H1 (cell line): ENCODE results near the gene FHDC1.

Experiments used
- EP300 ChIP-seq, 2 experiments: IDR thresholded peaks; 1 replicate in 1 of 2; 2 replicates in 1 of 2; pipeline ENCODE4 v1.6.1; 2011 to 2012; ENCODE audit warnings: low read depth in 2 of 2, low read length in 2 of 2, mild to moderate bottlenecking in 2 of 2, borderline replicate concordance in 1 of 2, inconsistent platforms in 1 of 2, moderate library complexity in 1 of 2
- GTF2F1 ChIP-seq: IDR thresholded peaks from 2 replicates; pipeline ENCODE4 v1.6.1; 2012; ENCODE audit warnings: low read depth, low read length, improper control_type of control experiment, borderline replicate concordance
- POLR2AphosphoS5 ChIP-seq: IDR thresholded peaks from 2 replicates; pipeline ENCODE4 v1.6.1; 2011; ENCODE audit warnings: low read depth, low read length
- RAD21 ChIP-seq, 2 experiments: IDR thresholded peaks in 1 of 2; conservative IDR thresholded peaks in 1 of 2; 2 replicates each; pipeline ENCODE4 v1.6.1; 2011; ENCODE audit warnings: low read depth in 2 of 2, low read length in 2 of 2, improper control_type of control experiment in 1 of 2, inconsistent platforms in 1 of 2, mild to moderate bottlenecking in 1 of 2, moderate library complexity in 1 of 2
- TF ChIP-seq, protein P1 (sequence below), 3 experiments: IDR thresholded peaks; 1 replicate in 2 of 3; 2 replicates in 1 of 3; pipeline versions ENCODE4 v1.5.1 to v1.6.1; 2011; ENCODE audit warnings: low read length in 3 of 3, mild to moderate bottlenecking in 3 of 3, inconsistent platforms in 2 of 3, low read depth in 1 of 3, moderate library complexity in 1 of 3; ENCODE audit not compliant: insufficient read depth in 1 of 3; ENCODE audit errors: control extremely low read depth in 1 of 3
- TF ChIP-seq, protein P2 (sequence below): IDR thresholded peaks from 2 replicates; pipeline ENCODE4 v1.6.1; 2012; ENCODE audit warnings: low read length, inconsistent platforms

DNA sequence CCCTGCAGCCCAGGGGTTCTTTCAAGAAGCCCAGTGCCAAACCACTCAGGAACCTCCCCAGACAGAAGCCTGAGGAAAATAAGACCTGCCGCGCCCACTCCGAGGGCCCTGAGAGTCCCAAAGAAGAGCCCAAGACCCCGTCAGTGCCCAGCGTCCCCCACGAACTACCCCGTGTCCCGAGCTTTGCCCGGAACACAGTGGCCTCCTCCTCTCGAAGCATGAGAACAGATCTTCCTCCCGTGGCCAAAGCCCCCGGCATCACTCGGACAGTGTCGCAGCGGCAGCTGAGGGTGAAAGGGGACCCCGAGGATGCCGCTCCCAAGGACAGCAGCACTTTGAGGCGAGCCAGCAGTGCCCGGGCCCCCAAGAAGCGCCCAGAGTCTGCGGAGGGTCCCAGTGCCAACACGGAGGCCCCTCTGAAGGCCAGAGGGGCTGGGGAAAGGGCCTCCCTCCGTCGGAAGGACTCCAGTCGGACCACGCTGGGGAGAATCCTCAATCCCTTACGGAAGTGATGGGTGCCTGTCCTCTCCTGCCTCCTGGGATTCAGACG lies 40.2 kb downstream of the FHDC1 start:
- TF ChIP-seq RAD21 (IDR thresholded peaks at IDR 0.05 in 1 of 2, conservative IDR thresholded peaks at IDR 0.05 in 1 of 2; ENCODE audit: low read depth in 2 of 2, low read length in 2 of 2), result no peak
- no peak for TF ChIP-seq GTF2F1
- TF ChIP-seq EP300 (IDR thresholded peaks at IDR 0.05; ENCODE audit: borderline replicate concordance in 1 of 2, low read depth in 2 of 2, low read length in 2 of 2), result no peak
- TF ChIP-seq, protein P1, sequence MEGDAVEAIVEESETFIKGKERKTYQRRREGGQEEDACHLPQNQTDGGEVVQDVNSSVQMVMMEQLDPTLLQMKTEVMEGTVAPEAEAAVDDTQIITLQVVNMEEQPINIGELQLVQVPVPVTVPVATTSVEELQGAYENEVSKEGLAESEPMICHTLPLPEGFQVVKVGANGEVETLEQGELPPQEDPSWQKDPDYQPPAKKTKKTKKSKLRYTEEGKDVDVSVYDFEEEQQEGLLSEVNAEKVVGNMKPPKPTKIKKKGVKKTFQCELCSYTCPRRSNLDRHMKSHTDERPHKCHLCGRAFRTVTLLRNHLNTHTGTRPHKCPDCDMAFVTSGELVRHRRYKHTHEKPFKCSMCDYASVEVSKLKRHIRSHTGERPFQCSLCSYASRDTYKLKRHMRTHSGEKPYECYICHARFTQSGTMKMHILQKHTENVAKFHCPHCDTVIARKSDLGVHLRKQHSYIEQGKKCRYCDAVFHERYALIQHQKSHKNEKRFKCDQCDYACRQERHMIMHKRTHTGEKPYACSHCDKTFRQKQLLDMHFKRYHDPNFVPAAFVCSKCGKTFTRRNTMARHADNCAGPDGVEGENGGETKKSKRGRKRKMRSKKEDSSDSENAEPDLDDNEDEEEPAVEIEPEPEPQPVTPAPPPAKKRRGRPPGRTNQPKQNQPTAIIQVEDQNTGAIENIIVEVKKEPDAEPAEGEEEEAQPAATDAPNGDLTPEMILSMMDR (IDR thresholded peaks at IDR 0.05; ENCODE audit: control extremely low read depth in 1 of 3, insufficient read depth in 1 of 3, low read depth in 1 of 3, low read length in 3 of 3), result no peak
- TF ChIP-seq POLR2AphosphoS5, result no peak
- TF ChIP-seq, protein P2, sequence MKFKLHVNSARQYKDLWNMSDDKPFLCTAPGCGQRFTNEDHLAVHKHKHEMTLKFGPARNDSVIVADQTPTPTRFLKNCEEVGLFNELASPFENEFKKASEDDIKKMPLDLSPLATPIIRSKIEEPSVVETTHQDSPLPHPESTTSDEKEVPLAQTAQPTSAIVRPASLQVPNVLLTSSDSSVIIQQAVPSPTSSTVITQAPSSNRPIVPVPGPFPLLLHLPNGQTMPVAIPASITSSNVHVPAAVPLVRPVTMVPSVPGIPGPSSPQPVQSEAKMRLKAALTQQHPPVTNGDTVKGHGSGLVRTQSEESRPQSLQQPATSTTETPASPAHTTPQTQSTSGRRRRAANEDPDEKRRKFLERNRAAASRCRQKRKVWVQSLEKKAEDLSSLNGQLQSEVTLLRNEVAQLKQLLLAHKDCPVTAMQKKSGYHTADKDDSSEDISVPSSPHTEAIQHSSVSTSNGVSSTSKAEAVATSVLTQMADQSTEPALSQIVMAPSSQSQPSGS, result no peak
